Stomach (tissue), 9 donors: ENCODE data around the gene LGALS3BP. TPM values are rescaled to one million over a fixed set of nuclear protein-coding genes. Genes with fewer than 3 reads are reported as not detected.

Experiments used
- DNase-seq, 2 donors: peaks; one replicate each; pipeline versions ENCODE4 v3.0.0 to v3.0.0-alpha.2; 2013 to 2019
- H3K27ac ChIP-seq, 5 donors: fragments of 200-600 bp in 4 of 5; sonication (generic) in 4 of 5; one replicate each; pipeline ENCODE4 v1.5.1; 2013 to 2019; ENCODE audit warnings: mild to moderate bottlenecking in 1 of 5, moderate library complexity in 1 of 5
- H3K27me3 ChIP-seq, 3 donors: fragments of 200-600 bp; sonication (generic); one replicate each; pipeline ENCODE4 v1.5.1; 2017 to 2019; ENCODE audit warnings: mixed run types in 1 of 3
- H3K36me3 ChIP-seq, 4 donors: fragments of 200-600 bp; sonication (generic); 1 replicate in 3 of 4; 2 replicates in 1 of 4; pipeline ENCODE4 v1.5.1; 2016 to 2019
- H3K4me1 ChIP-seq, 4 donors: fragments of 200-600 bp; sonication (generic); one replicate each; pipeline ENCODE4 v1.5.1; 2016 to 2019
- H3K4me3 ChIP-seq, 4 donors: fragments of 200-600 bp; sonication (generic) in 3 of 4; one replicate each; pipeline ENCODE4 v1.5.1; 2016 to 2019; ENCODE audit warnings: mild to moderate bottlenecking in 1 of 4
- H3K9me3 ChIP-seq, 4 donors: fragments of 200-600 bp; sonication (generic); one replicate each; pipeline ENCODE4 v1.5.1; 2016 to 2019
- CTCF ChIP-seq, 7 experiments: fragments of 450-650 bp in 4 of 7; fragments of 200-600 bp in 3 of 7; sonication (generic) in 3 of 7; IDR thresholded peaks; one replicate each; pipeline ENCODE4 v1.5.1; 2016 to 2019; ENCODE audit warnings: antibody characterized with exemption in 7 of 7, control low read depth in 2 of 7, mild to moderate bottlenecking in 1 of 7
- EP300 ChIP-seq: sonication (generic); formaldehyde crosslinking; IDR thresholded peaks from one replicate; pipeline ENCODE4 v1.6.1; 2017; ENCODE audit warnings: antibody characterized with exemption
- POLR2A ChIP-seq, 4 donors: fragments of 450-650 bp; IDR thresholded peaks; one replicate each; pipeline ENCODE4 v1.6.1; 2016; ENCODE audit warnings: antibody characterized with exemption in 4 of 4, control low read depth in 2 of 4, mild to moderate bottlenecking in 1 of 4, moderate library complexity in 1 of 4
- POLR2AphosphoS5 ChIP-seq, 3 donors: sonication (generic); formaldehyde crosslinking; IDR thresholded peaks; one replicate each; pipeline ENCODE4 v1.6.1; 2016; ENCODE audit warnings: antibody characterized with exemption in 3 of 3
- WGBS, 5 donors: extraction: QIAGEN DNeasy Blood & Tissue Kit in 3 of 5; methylation state at CpG; one replicate each; pipeline versions ENCODE4 v1.1.5 to v1.1.7; 2013 to 2018; 5-methylcytosine and 5-hydroxymethylcytosine counted together
- intact Hi-C: fragments of 100-400 bp; cut with DNase I; formaldehyde crosslinking; loops from one replicate; pipeline ENCODE4 v1.15.1; 2023; ENCODE audit warnings: low total_unique reads
- polyA plus RNA-seq, 3 donors: library from polyadenylated mRNA; stranded (reverse); fragments of 200-250 nt; gene quantifications; one replicate each; pipeline ENCODE4 v1.2.3, GENCODE V29; 2013
- total RNA-seq, 5 donors: library from RNA; depleted of rRNA; stranded (reverse); fragments of >200 nt; gene quantifications; one replicate each; pipeline versions ENCODE4 v1.1.0 to v1.2.3, GENCODE V29; 2014 to 2016
- donor health status: healthy with polysubstance abuse.
- donor health status: Bipolar disorder and iron deficiency.
- donor health status: healthy.

The LGALS3BP gene
- total and polyA plus RNA-seq, 8 donors, result 63.4 to 625 (median 192) TPM

GRCh38 chr17:79007504-79008381 is 28.0 kb upstream of the LGALS3BP start:
- DNase-seq, result no peak
- Histone ChIP-seq H3K4me3 (peak overlapping the region in 3 of 4 donors; percentile 79 to 92 (median 88)), H3K36me3 (peaks cover 0 to 8% (median under 1%) of the 10 kb centered on the region in 4 donors), H3K27ac (peak overlapping the region; percentile 1 to 95 (median 86)), H3K9me3 (no peaks in the 10 kb centered on the region), H3K4me1 (peaks cover 49 to 64% (median 60%) of the 10 kb centered on the region in 4 donors), H3K27me3 (no peaks in the 10 kb centered on the region)
- TF ChIP-seq EP300, result no peak
- no peak for TF ChIP-seq POLR2AphosphoS5 (IDR thresholded peaks at IDR 0.05)
- no peak for TF ChIP-seq POLR2A (IDR thresholded peaks at IDR 0.05)
- TF ChIP-seq CTCF (IDR thresholded peaks at IDR 0.05), result no peak
- WGBS, 5 donors, result 42 to 65% (median 50%) methylated on average over 21 of the region's 21 CpGs
- intact Hi-C loops, result no loop called here

DNA sequence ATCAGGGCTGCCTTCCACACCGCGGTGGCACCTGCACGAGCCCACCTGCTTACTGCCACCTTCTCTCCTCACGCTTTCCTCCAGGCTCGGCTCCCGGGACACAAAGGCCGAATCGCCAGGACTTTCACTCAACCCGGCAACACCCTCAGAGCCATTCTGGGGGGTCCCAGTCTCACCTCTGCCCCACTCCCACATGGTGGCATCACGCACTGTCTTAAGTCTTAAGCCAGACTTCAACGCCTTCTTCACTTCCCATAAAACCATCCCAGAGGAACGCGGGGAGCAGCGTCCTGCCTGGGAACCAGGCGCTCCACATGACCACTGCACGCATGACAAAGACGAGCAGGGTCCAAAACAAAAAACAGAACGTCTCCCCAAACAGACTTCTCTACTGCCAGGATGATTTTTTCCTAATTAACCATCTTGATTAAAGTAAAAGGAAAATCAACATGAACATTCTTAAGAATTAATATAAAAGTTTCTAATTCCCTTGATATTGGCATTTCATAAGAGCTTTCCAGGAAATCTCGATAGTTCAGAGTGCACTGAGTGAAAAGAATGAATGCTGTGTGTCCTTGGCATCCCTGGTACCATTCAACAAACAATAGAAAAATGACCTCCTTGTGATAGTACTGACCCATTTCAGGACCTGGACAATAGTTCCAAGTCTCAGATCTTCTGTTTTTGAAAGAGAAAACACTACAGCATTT is 27.2 kb upstream of the LGALS3BP start:
- H3K9me3 ChIP-seq, result no peaks in the 10 kb centered on the region

GRCh38 chr17:79006046-79006445 is 26.3 kb upstream of the LGALS3BP start:
- Histone ChIP-seq H3K4me3 (peak overlapping the region in 1 of 4 donors; percentile 13), H3K4me1 (peaks cover 62 to 80% (median 73%) of the 10 kb centered on the region in 4 donors), H3K36me3 (peaks cover 4 to 9% (median 6%) of the 10 kb centered on the region in 4 donors), H3K27me3 (no peaks in the 10 kb centered on the region), H3K27ac (peak overlapping the region; percentile 60 to 77 (median 63)), H3K9me3 (no peaks in the 10 kb centered on the region)
- TF ChIP-seq POLR2A (IDR thresholded peaks at IDR 0.05) (no peak), POLR2AphosphoS5 (IDR thresholded peaks at IDR 0.05) (no peak)
- intact Hi-C loops, result no loop called here
- 45 to 73% (median 56%) methylated on average over 8 of the region's 8 CpGs for WGBS, 5 donors
- DNase-seq, result no peak

More for the DNA sequence above, 27.2 kb upstream of the LGALS3BP start:
- peaks cover 55 to 71% (median 68%) of the 10 kb centered on the region in 4 donors for H3K4me1 ChIP-seq
- TF ChIP-seq EP300 (no peak), CTCF (IDR thresholded peaks at IDR 0.05) (no peak), POLR2A (IDR thresholded peaks at IDR 0.05) (no peak), POLR2AphosphoS5 (IDR thresholded peaks at IDR 0.05) (no peak)
- H3K4me3 ChIP-seq, result no peak overlapping the region
- H3K27ac ChIP-seq, result peak overlapping the region in 3 of 5 donors; percentile 60 to 95 (median 77)
- H3K27me3 ChIP-seq, result no peaks in the 10 kb centered on the region
- DNase-seq, result no peak
- WGBS, 5 donors, result 80 to 87% (median 85%) methylated on average over 19 of the region's 19 CpGs
- peaks cover 4 to 8% (median 6%) of the 10 kb centered on the region in 4 donors for H3K36me3 ChIP-seq
- intact Hi-C loops, result no loop called here

DNA sequence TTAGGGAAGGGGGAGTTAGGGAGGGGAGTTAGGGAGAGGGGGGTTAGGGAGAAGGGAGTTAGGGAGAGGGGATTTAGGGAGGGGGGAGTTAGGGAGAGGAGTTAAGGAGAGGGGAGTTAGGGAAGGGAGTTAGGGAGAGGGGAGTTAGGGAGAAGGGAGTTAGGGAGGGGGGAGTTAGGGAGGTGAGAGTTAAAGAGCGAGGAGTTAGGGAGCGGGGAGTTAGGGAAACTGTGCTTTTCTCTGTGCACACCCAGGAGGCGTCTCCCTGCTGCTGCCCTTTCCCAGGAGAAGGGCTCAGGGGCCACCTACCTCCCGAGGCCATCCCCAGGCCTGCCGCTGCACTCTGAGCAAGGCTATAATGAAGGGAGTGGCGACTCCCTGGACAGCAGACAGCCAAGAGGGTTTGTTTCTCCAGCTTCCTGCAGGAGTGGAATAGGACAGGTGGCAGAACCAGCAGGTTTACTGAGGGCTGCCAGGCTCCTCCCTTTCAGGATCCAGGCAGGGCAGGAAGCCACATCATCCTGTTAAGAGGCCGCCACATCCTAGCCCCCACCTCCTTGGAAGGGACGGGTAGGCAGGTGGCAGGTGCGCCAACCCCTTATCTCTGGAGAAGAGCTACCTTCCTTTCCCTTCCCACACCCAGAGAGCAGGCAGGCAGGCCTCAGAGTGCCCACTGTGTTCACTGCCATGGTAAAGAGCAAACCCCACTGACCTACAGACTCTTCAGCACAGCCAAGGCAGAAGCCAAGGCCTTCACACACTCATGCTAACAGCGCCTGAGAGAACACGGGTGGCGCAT is 25.5 kb upstream of the LGALS3BP start:
- Histone ChIP-seq H3K4me1 (peaks cover 62 to 84% (median 74%) of the 10 kb centered on the region in 4 donors), H3K9me3 (no peaks in the 10 kb centered on the region), H3K27ac (peak overlapping the region; percentile 60 to 77 (median 63)), H3K4me3 (peak overlapping the region in 2 of 4 donors; percentile 13 to 15), H3K27me3 (no peaks in the 10 kb centered on the region), H3K36me3 (peaks cover 5 to 17% (median 9%) of the 10 kb centered on the region in 4 donors)
- DNase-seq, result peak; percentile 74 to 81
- intact Hi-C loops, result no loop called here
- WGBS, 5 donors, result 22 to 61% (median 35%) methylated on average over 12 of the region's 12 CpGs
- no peak for TF ChIP-seq CTCF (IDR thresholded peaks at IDR 0.05)
- no peak for TF ChIP-seq POLR2A (IDR thresholded peaks at IDR 0.05)
- TF ChIP-seq POLR2AphosphoS5 (IDR thresholded peaks at IDR 0.05), result peak in 2 of 3 donors; percentile 53 to 54
- TF ChIP-seq EP300, result no peak
